ENCODE measurements around the gene DENND1A. TPM values are rescaled to one million over a fixed set of nuclear protein-coding genes. Genes with fewer than 3 reads are reported as not detected.

The DENND1A gene
- total and polyA plus RNA-seq, 2 experiments from 2014 or later = 13.1 to 28.7 TPM

GRCh38 chr9:123662057-123662776 is 267.7 kb downstream of the DENND1A start:
- Histone ChIP-seq H4K20me1 (replicated peaks; ENCODE audit: insufficient read depth) (0 out of 2 replicates have a peak, but pooled peaks cover 3% of the 10 kb centered on the region), H3K9me2 (ENCODE audit: insufficient read depth) (no peaks in the 10 kb centered on the region), H3K4me3 (no peak overlapping the region), H3F3A (replicated peaks; ENCODE audit: low read depth) (no peaks in the 10 kb centered on the region), H3K4me1 (ENCODE audit: insufficient read depth) (peaks cover 11% of the 10 kb centered on the region), H2AFZ (no peak overlapping the region), H3K4me2 (no peak overlapping the region), H3K79me2 (replicated peaks; ENCODE audit: insufficient read depth) (no peaks in the 10 kb centered on the region), H3K36me3 (ENCODE audit: insufficient read depth) (0 out of 2 replicates have a peak, but pooled peaks cover 3% of the 10 kb centered on the region), H3K27ac (ENCODE audit: low read depth) (no peak overlapping the region), H3K27me3 (ENCODE audit: insufficient read depth) (no peaks in the 10 kb centered on the region)
- H3K27me3 Mint-ChIP-seq (ENCODE audit: insufficient read depth, low read depth, poor library complexity) = peaks cover 1% of the 10 kb centered on the region
- no peak overlapping the region for H3K4me3 Mint-ChIP-seq
- no peak for ATAC-seq
- H3K9me3 Mint-ChIP-seq = peaks cover 15% of the 10 kb centered on the region
- H3K4me1 Mint-ChIP-seq = peaks cover 23% of the 10 kb centered on the region
- no peak overlapping the region for H3K27ac Mint-ChIP-seq
- H3K36me3 Mint-ChIP-seq (ENCODE audit: low read depth) = peaks cover 41% of the 10 kb centered on the region
- DNase-seq (ENCODE audit: low spot score) = no peak
- TF ChIP-seq ZNF114 (CRISPR knock-in tag; IDR thresholded peaks at IDR 0.05) = no peak
- TF ChIP-seq, protein P1, sequence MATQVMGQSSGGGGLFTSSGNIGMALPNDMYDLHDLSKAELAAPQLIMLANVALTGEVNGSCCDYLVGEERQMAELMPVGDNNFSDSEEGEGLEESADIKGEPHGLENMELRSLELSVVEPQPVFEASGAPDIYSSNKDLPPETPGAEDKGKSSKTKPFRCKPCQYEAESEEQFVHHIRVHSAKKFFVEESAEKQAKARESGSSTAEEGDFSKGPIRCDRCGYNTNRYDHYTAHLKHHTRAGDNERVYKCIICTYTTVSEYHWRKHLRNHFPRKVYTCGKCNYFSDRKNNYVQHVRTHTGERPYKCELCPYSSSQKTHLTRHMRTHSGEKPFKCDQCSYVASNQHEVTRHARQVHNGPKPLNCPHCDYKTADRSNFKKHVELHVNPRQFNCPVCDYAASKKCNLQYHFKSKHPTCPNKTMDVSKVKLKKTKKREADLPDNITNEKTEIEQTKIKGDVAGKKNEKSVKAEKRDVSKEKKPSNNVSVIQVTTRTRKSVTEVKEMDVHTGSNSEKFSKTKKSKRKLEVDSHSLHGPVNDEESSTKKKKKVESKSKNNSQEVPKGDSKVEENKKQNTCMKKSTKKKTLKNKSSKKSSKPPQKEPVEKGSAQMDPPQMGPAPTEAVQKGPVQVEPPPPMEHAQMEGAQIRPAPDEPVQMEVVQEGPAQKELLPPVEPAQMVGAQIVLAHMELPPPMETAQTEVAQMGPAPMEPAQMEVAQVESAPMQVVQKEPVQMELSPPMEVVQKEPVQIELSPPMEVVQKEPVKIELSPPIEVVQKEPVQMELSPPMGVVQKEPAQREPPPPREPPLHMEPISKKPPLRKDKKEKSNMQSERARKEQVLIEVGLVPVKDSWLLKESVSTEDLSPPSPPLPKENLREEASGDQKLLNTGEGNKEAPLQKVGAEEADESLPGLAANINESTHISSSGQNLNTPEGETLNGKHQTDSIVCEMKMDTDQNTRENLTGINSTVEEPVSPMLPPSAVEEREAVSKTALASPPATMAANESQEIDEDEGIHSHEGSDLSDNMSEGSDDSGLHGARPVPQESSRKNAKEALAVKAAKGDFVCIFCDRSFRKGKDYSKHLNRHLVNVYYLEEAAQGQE (IDR thresholded peaks at IDR 0.05; ENCODE audit: unreplicated experiment) = no peak
- TF ChIP-seq NANOG (IDR thresholded peaks at IDR 0.05; ENCODE audit: borderline replicate concordance) = no peak
- TF ChIP-seq POLR2AphosphoS5 (IDR thresholded peaks at IDR 0.05; ENCODE audit: low read depth) = no peak
- no peak for TF ChIP-seq EZH2phosphoT487 (IDR thresholded peaks at IDR 0.05; ENCODE audit: unreplicated experiment)
- TF ChIP-seq CREB1 (CRISPR knock-in tag; IDR thresholded peaks at IDR 0.05; ENCODE audit: low read depth) = no peak
- TF ChIP-seq, protein P2, sequence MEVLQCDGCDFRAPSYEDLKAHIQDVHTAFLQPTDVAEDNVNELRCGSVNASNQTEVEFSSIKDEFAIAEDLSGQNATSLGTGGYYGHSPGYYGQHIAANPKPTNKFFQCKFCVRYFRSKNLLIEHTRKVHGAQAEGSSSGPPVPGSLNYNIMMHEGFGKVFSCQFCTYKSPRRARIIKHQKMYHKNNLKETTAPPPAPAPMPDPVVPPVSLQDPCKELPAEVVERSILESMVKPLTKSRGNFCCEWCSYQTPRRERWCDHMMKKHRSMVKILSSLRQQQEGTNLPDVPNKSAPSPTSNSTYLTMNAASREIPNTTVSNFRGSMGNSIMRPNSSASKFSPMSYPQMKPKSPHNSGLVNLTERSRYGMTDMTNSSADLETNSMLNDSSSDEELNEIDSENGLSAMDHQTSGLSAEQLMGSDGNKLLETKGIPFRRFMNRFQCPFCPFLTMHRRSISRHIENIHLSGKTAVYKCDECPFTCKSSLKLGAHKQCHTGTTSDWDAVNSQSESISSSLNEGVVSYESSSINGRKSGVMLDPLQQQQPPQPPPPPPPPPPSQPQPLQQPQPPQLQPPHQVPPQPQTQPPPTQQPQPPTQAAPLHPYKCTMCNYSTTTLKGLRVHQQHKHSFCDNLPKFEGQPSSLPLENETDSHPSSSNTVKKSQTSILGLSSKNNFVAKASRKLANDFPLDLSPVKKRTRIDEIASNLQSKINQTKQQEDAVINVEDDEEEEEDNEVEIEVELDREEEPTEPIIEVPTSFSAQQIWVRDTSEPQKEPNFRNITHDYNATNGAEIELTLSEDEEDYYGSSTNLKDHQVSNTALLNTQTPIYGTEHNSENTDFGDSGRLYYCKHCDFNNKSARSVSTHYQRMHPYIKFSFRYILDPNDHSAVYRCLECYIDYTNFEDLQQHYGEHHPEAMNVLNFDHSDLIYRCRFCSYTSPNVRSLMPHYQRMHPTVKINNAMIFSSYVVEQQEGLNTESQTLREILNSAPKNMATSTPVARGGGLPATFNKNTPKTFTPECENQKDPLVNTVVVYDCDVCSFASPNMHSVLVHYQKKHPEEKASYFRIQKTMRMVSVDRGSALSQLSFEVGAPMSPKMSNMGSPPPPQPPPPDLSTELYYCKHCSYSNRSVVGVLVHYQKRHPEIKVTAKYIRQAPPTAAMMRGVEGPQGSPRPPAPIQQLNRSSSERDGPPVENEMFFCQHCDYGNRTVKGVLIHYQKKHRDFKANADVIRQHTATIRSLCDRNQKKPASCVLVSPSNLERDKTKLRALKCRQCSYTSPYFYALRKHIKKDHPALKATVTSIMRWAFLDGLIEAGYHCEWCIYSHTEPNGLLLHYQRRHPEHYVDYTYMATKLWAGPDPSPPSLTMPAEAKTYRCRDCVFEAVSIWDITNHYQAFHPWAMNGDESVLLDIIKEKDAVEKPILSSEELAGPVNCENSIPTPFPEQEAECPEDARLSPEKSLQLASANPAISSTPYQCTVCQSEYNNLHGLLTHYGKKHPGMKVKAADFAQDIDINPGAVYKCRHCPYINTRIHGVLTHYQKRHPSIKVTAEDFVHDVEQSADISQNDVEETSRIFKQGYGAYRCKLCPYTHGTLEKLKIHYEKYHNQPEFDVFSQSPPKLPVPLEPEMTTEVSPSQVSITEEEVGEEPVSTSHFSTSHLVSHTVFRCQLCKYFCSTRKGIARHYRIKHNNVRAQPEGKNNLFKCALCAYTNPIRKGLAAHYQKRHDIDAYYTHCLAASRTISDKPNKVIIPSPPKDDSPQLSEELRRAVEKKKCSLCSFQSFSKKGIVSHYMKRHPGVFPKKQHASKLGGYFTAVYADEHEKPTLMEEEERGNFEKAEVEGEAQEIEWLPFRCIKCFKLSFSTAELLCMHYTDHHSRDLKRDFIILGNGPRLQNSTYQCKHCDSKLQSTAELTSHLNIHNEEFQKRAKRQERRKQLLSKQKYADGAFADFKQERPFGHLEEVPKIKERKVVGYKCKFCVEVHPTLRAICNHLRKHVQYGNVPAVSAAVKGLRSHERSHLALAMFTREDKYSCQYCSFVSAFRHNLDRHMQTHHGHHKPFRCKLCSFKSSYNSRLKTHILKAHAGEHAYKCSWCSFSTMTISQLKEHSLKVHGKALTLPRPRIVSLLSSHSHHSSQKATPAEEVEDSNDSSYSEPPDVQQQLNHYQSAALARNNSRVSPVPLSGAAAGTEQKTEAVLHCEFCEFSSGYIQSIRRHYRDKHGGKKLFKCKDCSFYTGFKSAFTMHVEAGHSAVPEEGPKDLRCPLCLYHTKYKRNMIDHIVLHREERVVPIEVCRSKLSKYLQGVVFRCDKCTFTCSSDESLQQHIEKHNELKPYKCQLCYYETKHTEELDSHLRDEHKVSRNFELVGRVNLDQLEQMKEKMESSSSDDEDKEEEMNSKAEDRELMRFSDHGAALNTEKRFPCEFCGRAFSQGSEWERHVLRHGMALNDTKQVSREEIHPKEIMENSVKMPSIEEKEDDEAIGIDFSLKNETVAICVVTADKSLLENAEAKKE (CRISPR knock-in tag; IDR thresholded peaks at IDR 0.05) = no peak
- no peak for TF ChIP-seq CTCF (conservative IDR thresholded peaks at IDR 0.05; ENCODE audit: low read depth in 2 of 2)
- no peak for TF ChIP-seq STAT1 (IDR thresholded peaks at IDR 0.05; ENCODE audit: unreplicated experiment)
- no peak for TF ChIP-seq ETS1 (IDR thresholded peaks at IDR 0.05)
- no peak for TF ChIP-seq EZH2 (IDR thresholded peaks at IDR 0.05; ENCODE audit: low read depth, unreplicated experiment)
